DOHH2 (cell line): Measurements from ENCODE around the gene PTPRT.

ENCODE experiments used
- EZH2phosphoT487 ChIP-seq: fragments of 200-600 bp; sonication (generic); IDR thresholded peaks from 2 replicates; pipeline ENCODE4 v1.6.1; 2017; ENCODE audit warnings: borderline replicate concordance, mild to moderate bottlenecking, antibody characterized with exemption, low read length, moderate library complexity, mixed read lengths
- TF ChIP-seq, protein P1 (sequence below): fragments of 200-600 bp; sonication (generic); IDR thresholded peaks from one replicate; pipeline ENCODE4 v1.5.1; 2014; ENCODE audit warnings: antibody characterized with exemption, mild to moderate bottlenecking, low read depth, low read length; ENCODE audit not compliant: poor library complexity, severe bottlenecking

DNA sequence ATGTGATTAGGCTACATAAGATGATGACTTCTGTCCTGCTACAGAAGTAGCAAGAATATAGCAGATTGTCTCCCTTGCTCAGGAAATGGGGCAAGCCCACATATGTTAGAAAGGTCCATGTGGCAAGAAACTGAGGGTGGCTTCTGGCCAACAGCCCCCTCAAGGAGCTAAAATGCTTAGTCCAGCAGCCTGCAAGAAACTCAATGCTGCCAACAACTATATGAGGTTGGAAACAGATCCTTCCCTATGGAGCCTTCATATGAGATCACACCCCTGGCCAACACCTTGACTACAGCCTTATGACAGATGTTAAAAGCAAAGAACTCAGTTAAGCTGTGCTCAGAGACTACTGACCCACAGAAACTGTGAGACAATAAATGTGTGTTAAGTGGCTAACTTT lies 22.1 kb downstream of the PTPRT start:
- TF ChIP-seq, protein P1, sequence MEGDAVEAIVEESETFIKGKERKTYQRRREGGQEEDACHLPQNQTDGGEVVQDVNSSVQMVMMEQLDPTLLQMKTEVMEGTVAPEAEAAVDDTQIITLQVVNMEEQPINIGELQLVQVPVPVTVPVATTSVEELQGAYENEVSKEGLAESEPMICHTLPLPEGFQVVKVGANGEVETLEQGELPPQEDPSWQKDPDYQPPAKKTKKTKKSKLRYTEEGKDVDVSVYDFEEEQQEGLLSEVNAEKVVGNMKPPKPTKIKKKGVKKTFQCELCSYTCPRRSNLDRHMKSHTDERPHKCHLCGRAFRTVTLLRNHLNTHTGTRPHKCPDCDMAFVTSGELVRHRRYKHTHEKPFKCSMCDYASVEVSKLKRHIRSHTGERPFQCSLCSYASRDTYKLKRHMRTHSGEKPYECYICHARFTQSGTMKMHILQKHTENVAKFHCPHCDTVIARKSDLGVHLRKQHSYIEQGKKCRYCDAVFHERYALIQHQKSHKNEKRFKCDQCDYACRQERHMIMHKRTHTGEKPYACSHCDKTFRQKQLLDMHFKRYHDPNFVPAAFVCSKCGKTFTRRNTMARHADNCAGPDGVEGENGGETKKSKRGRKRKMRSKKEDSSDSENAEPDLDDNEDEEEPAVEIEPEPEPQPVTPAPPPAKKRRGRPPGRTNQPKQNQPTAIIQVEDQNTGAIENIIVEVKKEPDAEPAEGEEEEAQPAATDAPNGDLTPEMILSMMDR, result no peak
- no peak for TF ChIP-seq EZH2phosphoT487
